SK-N-SH (cell line): ENCODE results near the gene NDUFS2. TPM values are rescaled to one million over a fixed set of nuclear protein-coding genes. Genes with fewer than 3 reads are reported as not detected.

Experiments used
- CTCF ChIA-PET: fragments of 300-600, 350-600 bp; formaldehyde crosslinking; extraction: SDS; loops from one replicate; lab custom pipeline; 2021; lab: Yijun Ruan, JAX
- POLR2A ChIA-PET: fragments of 350-600 bp; sonication (Branson Sonifier 250); formaldehyde crosslinking; extraction: SDS; loops from one replicate; lab custom pipeline; 2020; ENCODE audit warnings: antibody characterized with exemption, inconsistent platforms; lab: Yijun Ruan, JAX
- DNase-seq: peaks from one replicate; pipeline ENCODE4 v3.0.0; 2012
- H2AFZ ChIP-seq: fragments of 200-600 bp; sonication (generic); 2 replicates; pipeline ENCODE4 v1.8.1; 2016; ENCODE audit warnings: antibody characterized with exemption, mild to moderate bottlenecking, low read depth
- H3F3A ChIP-seq: fragments of 200-600 bp; sonication (generic); replicated peaks from 2 replicates; pipeline ENCODE3; 2016; ENCODE audit warnings: antibody characterized with exemption, mild to moderate bottlenecking; ENCODE audit not compliant: insufficient read depth
- H3K27ac ChIP-seq, 2 experiments: fragments of 200-500 bp in 1 of 2; fragments of 200-600 bp in 1 of 2; sonication (Bioruptor generic) in 1 of 2; sonication (generic), shearing (Covaris generic) in 1 of 2; 2 replicates each; pipeline versions ENCODE4 v1.5.1 to v1.6.1; 2014 to 2016; ENCODE audit warnings: low read depth in 2 of 2, inconsistent platforms in 1 of 2, low read length in 1 of 2, mild to moderate bottlenecking in 1 of 2, mixed read lengths in 1 of 2
- H3K27me3 ChIP-seq: fragments of 200-600 bp; sonication (generic), shearing (Covaris generic); 2 replicates; pipeline ENCODE4 v1.6.1; 2016; ENCODE audit warnings: mixed run types; ENCODE audit not compliant: insufficient read depth
- H3K36me3 ChIP-seq, 2 experiments: fragments of 200-500 bp in 1 of 2; fragments of 200-600 bp in 1 of 2; sonication (Bioruptor generic) in 1 of 2; sonication (generic) in 1 of 2; replicated peaks in 1 of 2; 2 replicates each; pipeline versions ENCODE3 to v1.5.1; 2014 to 2016; ENCODE audit warnings: low read length in 1 of 2, mild to moderate bottlenecking in 1 of 2; ENCODE audit not compliant: insufficient read depth in 2 of 2, control insufficient read depth in 1 of 2
- H3K4me1 ChIP-seq, 2 experiments: fragments of 200-500 bp in 1 of 2; fragments of 200-600 bp in 1 of 2; sonication (Bioruptor generic) in 1 of 2; sonication (generic), shearing (Covaris generic) in 1 of 2; 2 replicates each; pipeline versions ENCODE4 v1.5.1 to v1.6.1; 2014 to 2016; ENCODE audit warnings: low read depth in 1 of 2, low read length in 1 of 2, mixed run types in 1 of 2; ENCODE audit not compliant: insufficient read depth in 2 of 2, control insufficient read depth in 1 of 2
- H3K4me2 ChIP-seq: fragments of 200-600 bp; sonication (generic), shearing (Covaris generic); 2 replicates; pipeline ENCODE4 v1.6.1; 2017; ENCODE audit warnings: mixed run types
- H3K4me3 ChIP-seq, 2 experiments: fragments of 200-500 bp in 1 of 2; fragments of 200-600 bp in 1 of 2; sonication (Bioruptor generic) in 1 of 2; sonication (generic), shearing (Covaris generic) in 1 of 2; 2 replicates each; pipeline versions ENCODE4 v1.5.1 to v1.8.1; 2014 to 2016; ENCODE audit warnings: low read depth in 2 of 2, inconsistent platforms in 1 of 2, low read length in 1 of 2, mild to moderate bottlenecking in 1 of 2, mixed read lengths in 1 of 2, moderate library complexity in 1 of 2
- H3K79me2 ChIP-seq: fragments of 200-600 bp; sonication (generic); 2 replicates; pipeline ENCODE4 v1.8.1; 2017; ENCODE audit warnings: mild to moderate bottlenecking; ENCODE audit not compliant: insufficient read depth
- H3K9ac ChIP-seq: fragments of 200-600 bp; sonication (generic); 2 replicates; pipeline ENCODE4 v1.6.1; 2017; ENCODE audit warnings: mixed run types
- H3K9me2 ChIP-seq: fragments of 200-600 bp; sonication (generic); 2 replicates; pipeline ENCODE4 v1.6.1; 2017; ENCODE audit warnings: mixed run types
- H3K9me3 ChIP-seq: fragments of 200-600 bp; sonication (generic); 2 replicates; pipeline ENCODE4 v1.6.1; 2017; ENCODE audit warnings: mixed run types, mild to moderate bottlenecking, moderate library complexity
- H4K20me1 ChIP-seq: fragments of 200-600 bp; sonication (generic); 2 replicates; pipeline ENCODE4 v1.6.1; 2017; ENCODE audit warnings: mild to moderate bottlenecking, mixed run types; ENCODE audit not compliant: insufficient read depth
- CHD2 ChIP-seq: fragments of 150-350 bp; IDR thresholded peaks from 2 replicates; pipeline ENCODE4 v1.6.1; 2018; ENCODE audit warnings: low read length; ENCODE audit not compliant: partially characterized antibody
- EP300 ChIP-seq, 2 experiments: IDR thresholded peaks; 2 replicates each; pipeline versions ENCODE4 v1.4.0 to v1.6.1; 2012; ENCODE audit warnings: borderline replicate concordance in 1 of 2, low read depth in 1 of 2, low read length in 1 of 2
- NFIC ChIP-seq: IDR thresholded peaks from 2 replicates; pipeline ENCODE4 v1.4.0; 2012; ENCODE audit warnings: borderline replicate concordance
- NRF1 ChIP-seq: IDR thresholded peaks from 2 replicates; pipeline ENCODE4 v1.6.1; 2012; ENCODE audit warnings: low read depth, mild to moderate bottlenecking, low read length
- POLR2AphosphoS5 ChIP-seq: IDR thresholded peaks from 2 replicates; pipeline ENCODE4 v1.6.1; 2012; ENCODE audit warnings: low read depth, low read length
- RAD21 ChIP-seq: IDR thresholded peaks from 2 replicates; pipeline ENCODE4 v1.6.1; 2012; ENCODE audit warnings: mild to moderate bottlenecking, low read length
- RFX5 ChIP-seq: IDR thresholded peaks from 2 replicates; pipeline ENCODE4 v1.6.1; 2012; ENCODE audit warnings: mild to moderate bottlenecking, improper control_type of control experiment, low read length
- WGBS: methylation state at CpG from one replicate; pipeline ENCODE4 v1.1.6; 2017; ENCODE audit warnings: low lambda C conversion rate; 5-methylcytosine and 5-hydroxymethylcytosine counted together
- polyA plus RNA-seq, 3 experiments: library from polyadenylated mRNA; depleted of rRNA; stranded (reverse); fragments of >200 nt; gene quantifications; 2 replicates each; pipeline ENCODE4 v1.2.3, GENCODE V29; 2012
- TF ChIP-seq, protein P1 (sequence below): IDR thresholded peaks from 2 replicates; pipeline ENCODE4 v1.6.1; 2012; ENCODE audit warnings: mild to moderate bottlenecking, low read depth, low read length, moderate library complexity

Gene NDUFS2
- polyA plus RNA-seq, 1 of the 3 experiments (the other 2 are of a cell fraction): 203 TPM

- 64% methylated on average over 4 of the region's 4 CpGs for WGBS
- Histone ChIP-seq H3K79me2 (peaks cover 17% of the 10 kb centered on the region), H3K36me3 (peaks cover 37 to 61% of the 10 kb centered on the region in 2 experiments), H3K4me3 (no peak overlapping the region), H3F3A (no peaks in the 10 kb centered on the region), H3K4me2 (no peak overlapping the region), H3K27ac (no peak overlapping the region; a peak in 1 of 4 replicates), H2AFZ (no peak overlapping the region), H3K9me3 (no peaks in the 10 kb centered on the region), H3K9ac (no peak overlapping the region), H3K27me3 (no peaks in the 10 kb centered on the region), H3K9me2 (no peaks in the 10 kb centered on the region), H3K4me1 (peaks cover 0 to 17% of the 10 kb centered on the region in 2 experiments; a peak in 1 of 4 replicates), H4K20me1 (no peaks in the 10 kb centered on the region)
- DNase-seq: no peak
- CTCF ChIA-PET: no interaction called here
- TF ChIP-seq NFIC (peak; percentile 60), RAD21 (no peak)
- POLR2A ChIA-PET: no interaction called here
Measured at GRCh38 chr1:161172776-161173376, 29.3 kb upstream of the NDUFS2 start.

GRCh38 chr1:161173711-161174110, 28.5 kb upstream of the NDUFS2 start:
- no peak overlapping the region for H2AFZ ChIP-seq
- no peak overlapping the region for H3K9ac ChIP-seq
- 95% methylated on average over 11 of the region's 11 CpGs for WGBS
- no peaks in the 10 kb centered on the region for H3K9me2 ChIP-seq
- H3K4me1 ChIP-seq: peaks cover 0 to 18% of the 10 kb centered on the region in 2 experiments; a peak in 1 of 4 replicates
- no peaks in the 10 kb centered on the region for H4K20me1 ChIP-seq
- CTCF ChIA-PET: no interaction called here
- TF ChIP-seq, protein P1, sequence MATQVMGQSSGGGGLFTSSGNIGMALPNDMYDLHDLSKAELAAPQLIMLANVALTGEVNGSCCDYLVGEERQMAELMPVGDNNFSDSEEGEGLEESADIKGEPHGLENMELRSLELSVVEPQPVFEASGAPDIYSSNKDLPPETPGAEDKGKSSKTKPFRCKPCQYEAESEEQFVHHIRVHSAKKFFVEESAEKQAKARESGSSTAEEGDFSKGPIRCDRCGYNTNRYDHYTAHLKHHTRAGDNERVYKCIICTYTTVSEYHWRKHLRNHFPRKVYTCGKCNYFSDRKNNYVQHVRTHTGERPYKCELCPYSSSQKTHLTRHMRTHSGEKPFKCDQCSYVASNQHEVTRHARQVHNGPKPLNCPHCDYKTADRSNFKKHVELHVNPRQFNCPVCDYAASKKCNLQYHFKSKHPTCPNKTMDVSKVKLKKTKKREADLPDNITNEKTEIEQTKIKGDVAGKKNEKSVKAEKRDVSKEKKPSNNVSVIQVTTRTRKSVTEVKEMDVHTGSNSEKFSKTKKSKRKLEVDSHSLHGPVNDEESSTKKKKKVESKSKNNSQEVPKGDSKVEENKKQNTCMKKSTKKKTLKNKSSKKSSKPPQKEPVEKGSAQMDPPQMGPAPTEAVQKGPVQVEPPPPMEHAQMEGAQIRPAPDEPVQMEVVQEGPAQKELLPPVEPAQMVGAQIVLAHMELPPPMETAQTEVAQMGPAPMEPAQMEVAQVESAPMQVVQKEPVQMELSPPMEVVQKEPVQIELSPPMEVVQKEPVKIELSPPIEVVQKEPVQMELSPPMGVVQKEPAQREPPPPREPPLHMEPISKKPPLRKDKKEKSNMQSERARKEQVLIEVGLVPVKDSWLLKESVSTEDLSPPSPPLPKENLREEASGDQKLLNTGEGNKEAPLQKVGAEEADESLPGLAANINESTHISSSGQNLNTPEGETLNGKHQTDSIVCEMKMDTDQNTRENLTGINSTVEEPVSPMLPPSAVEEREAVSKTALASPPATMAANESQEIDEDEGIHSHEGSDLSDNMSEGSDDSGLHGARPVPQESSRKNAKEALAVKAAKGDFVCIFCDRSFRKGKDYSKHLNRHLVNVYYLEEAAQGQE: no peak
- TF ChIP-seq POLR2AphosphoS5 (no peak), NRF1 (no peak), EP300 (IDR thresholded peaks at IDR 0.05; ENCODE audit: borderline replicate concordance in 1 of 2, low read depth in 1 of 2, low read length in 1 of 2) (no peak), NFIC (no peak), RFX5 (no peak), CHD2 (no peak)
- H3K27me3 ChIP-seq: no peaks in the 10 kb centered on the region
- no peaks in the 10 kb centered on the region for H3K9me3 ChIP-seq
- no peak overlapping the region for H3K27ac ChIP-seq
- H3F3A ChIP-seq: no peaks in the 10 kb centered on the region
- peaks cover 37 to 61% of the 10 kb centered on the region in 2 experiments for H3K36me3 ChIP-seq
- POLR2A ChIA-PET: no interaction called here
- H3K4me2 ChIP-seq: no peak overlapping the region
- no peak overlapping the region for H3K4me3 ChIP-seq
- no peak for DNase-seq
- peaks cover 17% of the 10 kb centered on the region for H3K79me2 ChIP-seq
